Measurements from ENCODE around the gene CDK19. TPM values are rescaled to one million over a fixed set of nuclear protein-coding genes. Genes with fewer than 3 reads are reported as not detected.

Gene CDK19
- total RNA-seq, 1 donor: 15.6 TPM

DNA sequence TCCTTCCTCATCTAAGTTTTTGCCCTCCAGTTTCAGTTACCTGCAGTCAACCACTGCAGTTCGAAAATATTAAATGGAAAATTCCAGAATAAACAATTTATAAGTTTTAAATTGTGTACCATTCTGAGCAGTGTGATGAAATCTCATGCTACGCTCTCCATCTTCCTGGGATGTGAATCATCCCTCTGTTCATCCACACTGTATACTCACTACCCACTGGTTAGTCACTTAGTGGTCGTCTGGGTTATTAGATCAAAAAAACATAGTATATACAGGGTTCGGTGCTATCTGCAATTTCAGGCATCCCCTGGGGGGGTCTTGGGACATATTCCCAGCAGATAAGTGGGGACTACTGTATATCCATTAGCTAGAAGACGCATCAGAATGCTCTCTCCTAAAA is 186.9 kb downstream of the CDK19 start:
- Histone ChIP-seq H3K27ac (ENCODE audit: low read depth, low read length) (no peak overlapping the region), H4K20me1 (ENCODE audit: insufficient read depth, low read length) (no peaks in the 10 kb centered on the region), H3K9me3 (ENCODE audit: low read depth, low read length) (no peaks in the 10 kb centered on the region), H3K36me3 (ENCODE audit: insufficient read depth, low read length) (no peaks in the 10 kb centered on the region), H3K4me2 (ENCODE audit: insufficient read depth, low read length) (peak overlapping the region; percentile 9), H2AFZ (ENCODE audit: low read length) (no peak overlapping the region), H3K4me3 (ENCODE audit: insufficient read depth, low read length) (no peak overlapping the region), H3K27me3 (ENCODE audit: insufficient read depth, low read length) (no peaks in the 10 kb centered on the region), H3K4me1 (ENCODE audit: insufficient read depth, low read length) (peaks cover 17% of the 10 kb centered on the region), H3K79me2 (ENCODE audit: insufficient read depth, low read length) (no peaks in the 10 kb centered on the region)
- DNase-seq (ENCODE audit: insufficient read length, low spot score, missing footprints): peak; percentile 68
- TF ChIP-seq CTCF (IDR thresholded peaks at IDR 0.05; ENCODE audit: extremely low read depth, low read depth, low read length): no peak

DNA sequence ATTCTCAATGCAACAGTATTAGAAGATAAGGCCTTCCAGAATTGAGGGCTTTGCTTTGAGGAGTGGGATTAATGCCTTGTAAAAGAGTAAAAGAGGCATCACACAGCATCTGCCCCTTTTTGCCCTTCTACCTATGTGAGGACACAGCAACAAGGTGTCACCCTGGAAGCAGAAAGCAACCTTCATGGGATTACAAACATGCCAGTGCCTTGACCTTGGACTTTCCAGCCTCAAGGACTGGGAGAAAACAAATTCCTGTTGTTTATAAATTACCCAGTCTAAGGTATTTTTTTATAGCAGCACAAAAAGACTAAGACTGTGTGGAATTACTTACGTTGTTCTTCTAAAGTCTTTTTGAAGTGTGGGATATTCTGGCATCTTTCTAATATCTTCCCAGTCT is 188.8 kb downstream of the CDK19 start:
- Histone ChIP-seq H3K9me3 (ENCODE audit: low read depth, low read length) (no peaks in the 10 kb centered on the region), H3K27ac (ENCODE audit: low read depth, low read length) (no peak overlapping the region), H3K27me3 (ENCODE audit: insufficient read depth, low read length) (no peaks in the 10 kb centered on the region), H3K4me3 (ENCODE audit: insufficient read depth, low read length) (no peak overlapping the region), H3K4me2 (ENCODE audit: insufficient read depth, low read length) (no peak overlapping the region), H4K20me1 (ENCODE audit: insufficient read depth, low read length) (no peaks in the 10 kb centered on the region), H3K4me1 (ENCODE audit: insufficient read depth, low read length) (peaks cover 17% of the 10 kb centered on the region), H3K79me2 (ENCODE audit: insufficient read depth, low read length) (no peaks in the 10 kb centered on the region), H3K36me3 (ENCODE audit: insufficient read depth, low read length) (no peaks in the 10 kb centered on the region), H2AFZ (ENCODE audit: low read length) (no peak overlapping the region)
- no peak for TF ChIP-seq CTCF (IDR thresholded peaks at IDR 0.05; ENCODE audit: extremely low read depth, low read depth, low read length)
- no peak for DNase-seq (ENCODE audit: insufficient read length, low spot score, missing footprints)

- peaks cover 17% of the 10 kb centered on the region for H3K4me1 ChIP-seq (ENCODE audit: insufficient read depth, low read length)
- H2AFZ ChIP-seq (ENCODE audit: low read length): no peak overlapping the region
- no peaks in the 10 kb centered on the region for H3K79me2 ChIP-seq (ENCODE audit: insufficient read depth, low read length)
- H3K4me2 ChIP-seq (ENCODE audit: insufficient read depth, low read length): no peak overlapping the region
- no peak for TF ChIP-seq CTCF (IDR thresholded peaks at IDR 0.05; ENCODE audit: extremely low read depth, low read depth, low read length)
- no peaks in the 10 kb centered on the region for H3K36me3 ChIP-seq (ENCODE audit: insufficient read depth, low read length)
- no peaks in the 10 kb centered on the region for H4K20me1 ChIP-seq (ENCODE audit: insufficient read depth, low read length)
- peak; percentile 84 for DNase-seq (ENCODE audit: insufficient read length, low spot score, missing footprints)
- H3K27ac ChIP-seq (ENCODE audit: low read depth, low read length): no peak overlapping the region
- H3K4me3 ChIP-seq (ENCODE audit: insufficient read depth, low read length): no peak overlapping the region
- no peaks in the 10 kb centered on the region for H3K27me3 ChIP-seq (ENCODE audit: insufficient read depth, low read length)
- no peaks in the 10 kb centered on the region for H3K9me3 ChIP-seq (ENCODE audit: low read depth, low read length)
Measured at GRCh38 chr6:110625883-110626282, 189.4 kb downstream of the CDK19 start.

- no peaks in the 10 kb centered on the region for H3K36me3 ChIP-seq (ENCODE audit: insufficient read depth, low read length)
- no peak overlapping the region for H2AFZ ChIP-seq (ENCODE audit: low read length)
- peaks cover 12% of the 10 kb centered on the region for H3K4me1 ChIP-seq (ENCODE audit: insufficient read depth, low read length)
- H3K27me3 ChIP-seq (ENCODE audit: insufficient read depth, low read length): no peaks in the 10 kb centered on the region
- H4K20me1 ChIP-seq (ENCODE audit: insufficient read depth, low read length): no peaks in the 10 kb centered on the region
- no peaks in the 10 kb centered on the region for H3K79me2 ChIP-seq (ENCODE audit: insufficient read depth, low read length)
- no peak overlapping the region for H3K4me3 ChIP-seq (ENCODE audit: insufficient read depth, low read length)
- no peak for TF ChIP-seq CTCF (IDR thresholded peaks at IDR 0.05; ENCODE audit: extremely low read depth, low read depth, low read length)
- H3K27ac ChIP-seq (ENCODE audit: low read depth, low read length): no peak overlapping the region
- no peaks in the 10 kb centered on the region for H3K9me3 ChIP-seq (ENCODE audit: low read depth, low read length)
- DNase-seq (ENCODE audit: insufficient read length, low spot score, missing footprints): no peak
- H3K4me2 ChIP-seq (ENCODE audit: insufficient read depth, low read length): no peak overlapping the region
Measured at GRCh38 chr6:110622912-110623578, 192.2 kb downstream of the CDK19 start.
